ENCODE data around the gene KLF4.

DNA sequence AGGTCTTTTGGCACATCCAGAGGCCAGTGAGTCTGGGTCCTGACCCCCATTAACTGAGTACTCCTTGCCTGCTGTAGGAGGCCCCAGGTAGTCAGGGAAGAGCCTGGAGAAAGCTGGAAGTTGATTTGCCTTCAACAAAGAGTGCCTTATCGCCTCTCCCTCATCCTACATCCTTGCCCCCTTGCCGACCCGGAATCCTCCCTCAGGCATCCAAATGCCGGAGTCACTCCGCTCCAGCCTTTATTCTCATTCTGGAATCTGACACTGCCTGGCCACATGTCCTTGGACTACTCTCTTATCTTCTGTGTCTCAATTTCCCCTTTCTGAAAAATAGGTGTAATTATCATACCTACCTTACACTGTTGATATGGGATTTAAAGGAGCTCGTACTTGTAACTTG, 39.1 kb upstream of the KLF4 start:
- TF ChIP-seq POLR2AphosphoS5 (IDR thresholded peaks at IDR 0.05; ENCODE audit: low read depth, low read length) (no peak), TAF1 (IDR thresholded peaks at IDR 0.05; ENCODE audit: borderline replicate concordance, insufficient read depth, low read length) (no peak)

Data from PFSK-1 (cell line).